AG04449 (cell line): Measurements from ENCODE around the gene UQCRH.
A peak's percentile ranks its signal among the peaks of the same experiment; 100 is the strongest.

Experiments
- CTCF ChIA-PET: fragments of 350-600 bp; formaldehyde crosslinking; extraction: SDS; loops from one replicate; lab custom pipeline; 2021; ENCODE audit warnings: antibody characterized with exemption; lab: Yijun Ruan, JAX
- POLR2A ChIA-PET: fragments of 400-600, 350-600 bp; formaldehyde crosslinking; extraction: SDS; loops from one replicate; lab custom pipeline; 2020; ENCODE audit warnings: antibody characterized with exemption, inconsistent platforms; lab: Yijun Ruan, JAX
- DNase-seq: peaks from one replicate; pipeline ENCODE4 v3.0.0-alpha.2; 2010; ENCODE audit warnings: low read depth, low spot score
- H3K4me3 ChIP-seq: 2 replicates; pipeline ENCODE4 v1.5.1; 2011; ENCODE audit warnings: low read depth, mild to moderate bottlenecking, control low read depth, low read length
- CTCF ChIP-seq: IDR thresholded peaks from one replicate; pipeline ENCODE4 v1.5.1; 2011; ENCODE audit warnings: mild to moderate bottlenecking, moderate library complexity, low read length, control low read depth, inconsistent platforms; ENCODE audit not compliant: insufficient read depth; ENCODE audit errors: missing control alignments

UQCRH gene

GRCh38 chr1:46303038-46303871 lies at the start of gene UQCRH, which contains the start of gene LRRC41:
UQCRH (plus strand) TSS chr1:46303698; CDS start chr1:46303767, 69 bp downstream.
LRRC41 (minus strand) TSS chr1:46303616; CDS start chr1:46303322, 294 bp downstream.
- H3K4me3 ChIP-seq = peak within 1 kb of the TSS; percentile 78
- ChIA-PET POLR2A (interaction anchor here (0.6 to 2.0 kb wide), 9 partner anchors 9 to 1291 kb away, joined by 3 to 8 read pairs (median 3); partner anchors contain the start of gene RAD54L), CTCF (interaction anchor here (0.7 to 2.3 kb wide), 6 partner anchors 15 to 58 kb away, joined by 3 to 17 read pairs (median 5); partner anchors contain the start of gene NSUN4)
- DNase-seq = peak; percentile 89
- TF ChIP-seq CTCF = peak; percentile 2

GRCh38 chr1:46254668-46255067 lies 48.8 kb upstream of the UQCRH start:
- ChIA-PET POLR2A (no interaction called here), CTCF (interaction anchor here (0.6 to 1.5 kb wide), 3 partner anchors 10 to 44 kb away, joined by 3 to 5 read pairs (median 4); no protein-coding TSS in a partner anchor)
- no peak for TF ChIP-seq CTCF
- H3K4me3 ChIP-seq = no peak overlapping the region
- no peak for DNase-seq

- no peak overlapping the region for H3K4me3 ChIP-seq
- no peak for DNase-seq
- TF ChIP-seq CTCF = no peak
- CTCF ChIA-PET = interaction anchor here (1.1 to 1.9 kb wide), 2 partner anchors 11 to 52 kb away, joined by 4 to 5 read pairs; no protein-coding TSS in a partner anchor
- POLR2A ChIA-PET = no interaction called here
These were observed 47.0 kb upstream of the UQCRH start for GRCh38 chr1:46256523-46256922.

GRCh38 chr1:46262508-46262907 lies 41.0 kb upstream of the UQCRH start:
- CTCF ChIA-PET = interaction anchor here (1.7 kb wide), 1 partner anchor 11 kb away, joined by 5 read pairs; no protein-coding TSS in a partner anchor
- H3K4me3 ChIP-seq = no peak overlapping the region
- DNase-seq = no peak
- POLR2A ChIA-PET = interaction anchor here (1.2 kb wide), 1 partner anchor 33 kb away, joined by 3 read pairs; no protein-coding TSS in a partner anchor
- no peak for TF ChIP-seq CTCF

DNA sequence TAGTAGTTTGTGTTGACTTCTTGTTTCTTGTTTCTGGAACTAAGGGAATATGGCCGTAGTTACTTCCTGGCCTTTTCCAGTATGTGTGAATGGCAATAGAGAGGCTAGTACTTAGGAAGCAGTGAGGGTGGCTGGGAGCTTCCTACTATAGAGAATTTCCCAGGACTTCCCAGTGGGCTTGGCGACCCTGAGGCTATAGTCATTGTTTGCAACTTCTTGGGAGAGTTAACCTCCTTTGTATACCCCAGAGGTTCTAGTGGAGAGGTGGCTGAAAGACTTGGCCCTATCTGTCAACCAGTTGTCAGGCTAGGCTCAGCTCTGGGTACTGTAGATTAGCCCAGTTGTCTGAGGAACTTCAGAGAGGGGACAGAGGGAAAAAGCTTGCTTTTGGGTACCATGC lies 40.4 kb upstream of the UQCRH start:
- DNase-seq = no peak
- H3K4me3 ChIP-seq = no peak overlapping the region
- ChIA-PET CTCF (interaction anchor here (0.8 to 1.7 kb wide), 2 partner anchors 11 to 19 kb away, joined by 3 to 5 read pairs; no protein-coding TSS in a partner anchor), POLR2A (interaction anchor here (1.0 to 1.2 kb wide), 2 partner anchors 10 to 32 kb away, joined by 3 to 5 read pairs; no protein-coding TSS in a partner anchor)
- TF ChIP-seq CTCF = no peak

DNA sequence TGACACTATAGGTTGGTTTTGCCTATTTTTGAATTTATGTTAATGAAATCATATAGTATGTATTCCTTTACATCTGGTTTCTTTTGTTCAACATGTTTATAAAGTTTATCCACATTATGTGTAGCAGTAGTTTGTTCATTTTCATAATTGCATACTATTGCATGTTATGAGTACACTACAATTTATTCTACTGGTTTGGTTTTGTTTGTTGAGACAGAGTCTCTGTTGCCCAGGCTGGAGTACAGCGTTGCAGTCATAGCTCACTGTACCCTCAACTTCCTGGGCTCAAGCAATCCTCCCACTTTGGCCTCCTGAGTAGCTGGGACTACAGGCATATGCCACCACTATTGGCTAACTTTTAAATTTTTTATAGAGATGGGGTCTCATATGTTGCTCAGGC lies 34.9 kb upstream of the UQCRH start:
- no peak for DNase-seq
- no peak overlapping the region for H3K4me3 ChIP-seq
- ChIA-PET POLR2A (no interaction called here), CTCF (no interaction called here)
- TF ChIP-seq CTCF = no peak
